MM.1S (cell line): ENCODE results near the gene ACSF3.

Source experiments
- DNase-seq: peaks from one replicate; pipeline ENCODE4 v3.0.0-alpha.2; 2015
- H2AFZ ChIP-seq: fragments of 300-600 bp; sonication (generic); 2 replicates; pipeline ENCODE4 v1.6.0; 2016; ENCODE audit warnings: antibody characterized with exemption, low read length
- H3F3A ChIP-seq: fragments of 300-600 bp; sonication (generic); 2 replicates; pipeline ENCODE4 v1.6.1; 2016; ENCODE audit warnings: mild to moderate bottlenecking, antibody characterized with exemption, low read length, moderate library complexity, mixed read lengths; ENCODE audit not compliant: insufficient read depth
- H3K27ac ChIP-seq: fragments of 300-600 bp; sonication (generic); 2 replicates; pipeline ENCODE4 v1.5.1; 2016; ENCODE audit warnings: mild to moderate bottlenecking, low read length
- H3K27me3 ChIP-seq: fragments of 300-600 bp; sonication (generic); replicated peaks from 2 replicates; pipeline ENCODE4 v1.6.0; 2016; ENCODE audit warnings: low read length; ENCODE audit not compliant: insufficient read depth
- H3K36me3 ChIP-seq: fragments of 300-600 bp; sonication (generic); replicated peaks from 2 replicates; pipeline ENCODE4 v1.6.1; 2016; ENCODE audit warnings: mild to moderate bottlenecking, low read length, mixed read lengths; ENCODE audit not compliant: insufficient read depth
- H3K4me1 ChIP-seq: fragments of 300-600 bp; sonication (generic); 2 replicates; pipeline ENCODE4 v1.6.1; 2016; ENCODE audit warnings: low read length, mixed read lengths
- H3K4me2 ChIP-seq: fragments of 300-600 bp; sonication (generic); 2 replicates; pipeline ENCODE4 v1.6.0; 2016; ENCODE audit warnings: low read depth, low read length
- H3K4me3 ChIP-seq: fragments of 300-600 bp; sonication (generic); 2 replicates; pipeline ENCODE4 v1.5.1; 2016; ENCODE audit warnings: low read length, mixed read lengths
- H3K79me2 ChIP-seq: fragments of 300-600 bp; sonication (generic); 2 replicates; pipeline ENCODE4 v1.6.1; 2016; ENCODE audit warnings: mixed run types, low read length, mixed read lengths
- H3K9ac ChIP-seq: fragments of 300-600 bp; sonication (generic); 2 replicates; pipeline ENCODE4 v1.6.1; 2016; ENCODE audit warnings: low read length, mixed read lengths
- H3K9me2 ChIP-seq: fragments of 300-600 bp; sonication (generic); replicated peaks from 2 replicates; pipeline ENCODE4 v1.6.1; 2016; ENCODE audit warnings: mild to moderate bottlenecking, low read length, mixed read lengths; ENCODE audit not compliant: insufficient read depth
- H3K9me3 ChIP-seq: fragments of 300-600 bp; sonication (generic); replicated peaks from 2 replicates; pipeline ENCODE4 v1.6.1; 2016; ENCODE audit warnings: mild to moderate bottlenecking, low read length, mixed read lengths; ENCODE audit not compliant: insufficient read depth
- H4K20me1 ChIP-seq: fragments of 300-600 bp; sonication (generic); 2 replicates; pipeline ENCODE4 v1.6.1; 2016; ENCODE audit warnings: mild to moderate bottlenecking, low read length, moderate library complexity, mixed read lengths; ENCODE audit not compliant: insufficient read depth
- CTCF ChIP-seq: fragments of 300-600 bp; sonication (generic); IDR thresholded peaks from 2 replicates; pipeline ENCODE4 v1.5.1; 2016; ENCODE audit warnings: antibody characterized with exemption, low read length, mixed read lengths
- EZH2 ChIP-seq: fragments of 300-600 bp; sonication (generic); optimal IDR thresholded peaks from 2 replicates; pipeline ENCODE3; 2017; ENCODE audit warnings: low read depth, mild to moderate bottlenecking, antibody characterized with exemption, low read length, mixed read lengths
- EZH2phosphoT487 ChIP-seq: fragments of 300-600 bp; sonication (generic); IDR thresholded peaks from 2 replicates; pipeline ENCODE4 v1.6.1; 2018; ENCODE audit warnings: antibody characterized with exemption, low read length

Gene ACSF3

GRCh38 chr16:89085755-89086154 is 7.9 kb upstream of the ACSF3 start:
- Histone ChIP-seq H3K79me2 (no peaks in the 10 kb centered on the region), H4K20me1 (no peaks in the 10 kb centered on the region), H2AFZ (no peak overlapping the region), H3K9me2 (no peaks in the 10 kb centered on the region), H3K4me2 (no peak overlapping the region), H3K4me3 (no peak overlapping the region), H3K9ac (no peak overlapping the region), H3K36me3 (no peaks in the 10 kb centered on the region), H3F3A (no peaks in the 10 kb centered on the region), H3K27me3 (peaks cover 9% of the 10 kb centered on the region), H3K27ac (no peak overlapping the region), H3K4me1 (no peaks in the 10 kb centered on the region), H3K9me3 (no peaks in the 10 kb centered on the region)
- TF ChIP-seq EZH2 = no peak
- TF ChIP-seq EZH2phosphoT487 = no peak
- no peak for TF ChIP-seq CTCF
- DNase-seq = no peak

- Histone ChIP-seq H3F3A (no peaks in the 10 kb centered on the region), H3K4me1 (peaks cover 14% of the 10 kb centered on the region; the same call in 1 of the 2 replicates), H3K79me2 (no peaks in the 10 kb centered on the region), H4K20me1 (no peaks in the 10 kb centered on the region), H3K4me3 (no peak overlapping the region), H3K36me3 (no peaks in the 10 kb centered on the region), H3K9me3 (no peaks in the 10 kb centered on the region), H3K4me2 (no peak overlapping the region), H3K27me3 (no peaks in the 10 kb centered on the region; the same call in 1 of the 2 replicates), H3K9me2 (no peaks in the 10 kb centered on the region), H3K27ac (no peak overlapping the region), H3K9ac (no peak overlapping the region), H2AFZ (no peak overlapping the region)
- TF ChIP-seq EZH2phosphoT487 = no peak
- no peak for TF ChIP-seq EZH2
- TF ChIP-seq CTCF = no peak
- DNase-seq = no peak
These were observed 5.6 kb upstream of the ACSF3 start for GRCh38 chr16:89087922-89088497.

- Histone ChIP-seq H3K4me3 (no peak overlapping the region), H3K9me2 (no peaks in the 10 kb centered on the region), H3K9me3 (no peaks in the 10 kb centered on the region), H4K20me1 (no peaks in the 10 kb centered on the region), H3K9ac (no peak overlapping the region), H3F3A (no peaks in the 10 kb centered on the region), H3K27me3 (no peaks in the 10 kb centered on the region; the same call in 1 of the 2 replicates), H3K4me2 (no peak overlapping the region), H3K79me2 (peaks cover 1% of the 10 kb centered on the region), H3K36me3 (no peaks in the 10 kb centered on the region), H3K27ac (no peak overlapping the region), H2AFZ (no peak overlapping the region), H3K4me1 (peaks cover 14% of the 10 kb centered on the region; the same call in 1 of the 2 replicates)
- DNase-seq = no peak
- TF ChIP-seq EZH2phosphoT487 = no peak
- TF ChIP-seq EZH2 = no peak
- TF ChIP-seq CTCF = no peak
These were observed 4.5 kb upstream of the ACSF3 start for GRCh38 chr16:89089120-89089519.
